Stomach (tissue), 4 donors: Measurements from ENCODE around the gene RNLS.

Source experiments
- EP300 ChIP-seq: sonication (generic); formaldehyde crosslinking; IDR thresholded peaks from one replicate; pipeline ENCODE4 v1.6.1; 2017; ENCODE audit warnings: antibody characterized with exemption
- POLR2A ChIP-seq, 4 donors: fragments of 450-650 bp; IDR thresholded peaks; one replicate each; pipeline ENCODE4 v1.6.1; 2016; ENCODE audit warnings: antibody characterized with exemption in 4 of 4, control low read depth in 2 of 4, mild to moderate bottlenecking in 1 of 4, moderate library complexity in 1 of 4
- POLR2AphosphoS5 ChIP-seq, 3 donors: sonication (generic); formaldehyde crosslinking; IDR thresholded peaks; one replicate each; pipeline ENCODE4 v1.6.1; 2016; ENCODE audit warnings: antibody characterized with exemption in 3 of 3
- TF ChIP-seq, protein P1 (sequence below), 7 experiments: fragments of 450-650 bp in 4 of 7; fragments of 200-600 bp in 3 of 7; sonication (generic) in 3 of 7; IDR thresholded peaks; one replicate each; pipeline ENCODE4 v1.5.1; 2016 to 2019; ENCODE audit warnings: antibody characterized with exemption in 7 of 7, control low read depth in 2 of 7, mild to moderate bottlenecking in 1 of 7

DNA sequence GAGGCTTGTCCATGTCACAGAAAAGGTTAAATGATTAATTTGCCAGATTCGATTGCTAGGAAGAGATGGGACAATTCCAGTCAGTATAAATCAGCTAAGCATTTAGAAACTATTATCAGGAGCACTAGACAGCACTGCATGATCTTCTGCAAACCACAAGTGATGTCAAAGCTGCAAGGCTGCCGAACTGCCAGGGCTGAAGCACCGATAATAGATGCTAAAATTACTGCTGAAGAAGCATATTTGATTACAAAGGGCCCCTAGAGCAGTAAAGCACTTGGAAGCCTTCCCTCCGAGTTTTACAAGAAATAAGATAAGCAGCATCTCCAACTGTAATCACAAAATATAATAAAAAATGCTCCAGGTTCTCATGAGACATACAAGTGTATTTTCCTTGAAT is 40.6 kb downstream of the RNLS start:
- TF ChIP-seq EP300: no peak
- TF ChIP-seq POLR2AphosphoS5 (IDR thresholded peaks at IDR 0.05): no peak
- TF ChIP-seq, protein P1, sequence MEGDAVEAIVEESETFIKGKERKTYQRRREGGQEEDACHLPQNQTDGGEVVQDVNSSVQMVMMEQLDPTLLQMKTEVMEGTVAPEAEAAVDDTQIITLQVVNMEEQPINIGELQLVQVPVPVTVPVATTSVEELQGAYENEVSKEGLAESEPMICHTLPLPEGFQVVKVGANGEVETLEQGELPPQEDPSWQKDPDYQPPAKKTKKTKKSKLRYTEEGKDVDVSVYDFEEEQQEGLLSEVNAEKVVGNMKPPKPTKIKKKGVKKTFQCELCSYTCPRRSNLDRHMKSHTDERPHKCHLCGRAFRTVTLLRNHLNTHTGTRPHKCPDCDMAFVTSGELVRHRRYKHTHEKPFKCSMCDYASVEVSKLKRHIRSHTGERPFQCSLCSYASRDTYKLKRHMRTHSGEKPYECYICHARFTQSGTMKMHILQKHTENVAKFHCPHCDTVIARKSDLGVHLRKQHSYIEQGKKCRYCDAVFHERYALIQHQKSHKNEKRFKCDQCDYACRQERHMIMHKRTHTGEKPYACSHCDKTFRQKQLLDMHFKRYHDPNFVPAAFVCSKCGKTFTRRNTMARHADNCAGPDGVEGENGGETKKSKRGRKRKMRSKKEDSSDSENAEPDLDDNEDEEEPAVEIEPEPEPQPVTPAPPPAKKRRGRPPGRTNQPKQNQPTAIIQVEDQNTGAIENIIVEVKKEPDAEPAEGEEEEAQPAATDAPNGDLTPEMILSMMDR (IDR thresholded peaks at IDR 0.05): no peak
- TF ChIP-seq POLR2A (IDR thresholded peaks at IDR 0.05): no peak
